HG03432 (cell line): Measurements from ENCODE around the gene GRPEL2.

Experiments used
- ATAC-seq: cut with Tn5 transposase; IDR thresholded peaks from one replicate; pipeline ENCODE4 v1.9.1; 2021; ENCODE audit warnings: mild to moderate bottlenecking, moderate library complexity; ENCODE audit not compliant: unreplicated experiment

The GRPEL2 gene

DNA sequence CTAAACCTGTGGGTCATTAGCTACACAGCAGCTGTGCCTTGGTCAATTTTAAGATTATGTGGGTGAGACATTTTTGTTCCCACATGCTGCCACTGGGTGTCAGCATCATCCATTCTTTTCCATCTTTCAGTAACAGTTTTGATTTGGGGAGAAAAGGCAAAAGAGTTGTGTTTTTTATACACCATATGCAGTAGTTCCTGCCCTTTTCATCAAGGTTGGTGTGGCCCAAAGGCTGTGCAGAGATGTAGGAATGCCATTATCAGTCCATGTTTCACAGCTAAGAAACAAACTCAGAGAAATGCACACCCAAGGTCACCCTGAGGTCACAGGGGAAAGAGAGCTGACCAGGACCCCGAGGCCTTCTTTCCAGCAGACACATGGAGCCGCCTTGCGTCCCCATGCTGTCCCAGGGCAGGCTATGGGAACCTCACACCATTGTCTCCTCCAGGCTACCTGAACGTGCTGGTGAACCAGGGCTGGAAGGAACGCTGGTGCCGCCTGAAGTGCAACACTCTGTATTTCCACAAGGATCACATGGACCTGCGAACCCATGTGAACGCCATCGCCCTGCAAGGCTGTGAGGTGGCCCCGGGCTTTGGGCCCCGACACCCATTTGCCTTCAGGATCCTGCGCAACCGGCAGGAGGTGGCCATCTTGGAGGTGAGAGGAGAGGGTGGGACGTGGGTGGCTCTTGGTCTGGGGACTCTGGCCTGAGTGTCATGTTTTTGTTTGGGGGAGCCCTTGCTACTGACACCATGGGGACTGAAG lies 27.8 kb upstream of the GRPEL2 start:
- ATAC-seq, result peak; percentile 74

GRCh38 chr5:149319174-149319573 lies 26.1 kb upstream of the GRPEL2 start:
- ATAC-seq, result no peak

- no peak for ATAC-seq
Measured at GRCh38 chr5:149320791-149321330, 24.4 kb upstream of the GRPEL2 start.

- ATAC-seq, result no peak
Measured at GRCh38 chr5:149322518-149322917, 22.8 kb upstream of the GRPEL2 start.

- no peak for ATAC-seq
Measured at GRCh38 chr5:149323210-149323609, 22.1 kb upstream of the GRPEL2 start.

DNA sequence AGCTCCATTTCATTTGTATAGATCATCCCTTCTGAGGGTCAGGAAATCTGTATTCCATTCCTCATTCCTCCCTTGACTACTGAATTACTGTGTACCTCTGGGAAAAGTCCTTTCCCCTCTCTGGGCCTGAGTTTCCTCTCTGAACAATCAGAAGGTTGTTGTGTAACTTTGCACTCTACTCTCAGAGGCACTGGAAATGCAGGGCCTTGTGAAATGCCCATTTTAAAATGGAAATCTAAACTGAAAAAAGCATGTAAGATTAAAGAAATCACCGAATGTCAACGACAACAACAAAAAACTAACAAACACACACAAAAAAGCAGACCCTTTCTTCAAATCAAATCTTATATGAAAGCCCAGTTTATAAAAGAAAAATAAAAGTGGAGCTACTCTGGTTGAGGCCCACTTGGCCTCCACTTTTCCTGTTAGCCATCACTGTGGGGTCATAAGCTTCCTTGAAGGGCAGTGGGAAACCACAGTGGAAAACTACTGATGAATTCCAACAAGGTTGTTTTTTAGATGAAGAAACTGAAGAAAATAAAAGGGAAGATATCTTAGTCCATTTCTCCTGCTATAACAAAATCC lies 21.6 kb upstream of the GRPEL2 start:
- no peak for ATAC-seq

DNA sequence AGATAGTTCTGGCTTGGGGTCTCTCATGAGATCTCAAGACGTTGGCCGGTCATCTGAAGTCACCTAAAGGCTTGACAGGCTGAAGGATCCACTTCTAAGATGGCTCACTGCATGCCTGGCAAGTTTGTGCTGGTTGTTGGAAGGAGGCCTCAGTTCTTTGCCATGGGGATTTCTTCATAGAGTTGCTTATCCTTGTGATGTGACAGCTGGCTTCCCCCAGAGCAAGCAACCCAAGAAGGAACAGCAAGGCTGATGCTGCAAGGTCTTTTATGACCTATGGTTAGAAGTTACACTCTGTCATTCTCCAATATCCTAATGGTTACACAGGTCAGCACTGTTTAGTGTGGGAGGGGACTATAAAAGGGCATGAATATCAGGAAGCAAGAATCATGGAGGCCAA lies 20.7 kb upstream of the GRPEL2 start:
- ATAC-seq, result no peak

DNA sequence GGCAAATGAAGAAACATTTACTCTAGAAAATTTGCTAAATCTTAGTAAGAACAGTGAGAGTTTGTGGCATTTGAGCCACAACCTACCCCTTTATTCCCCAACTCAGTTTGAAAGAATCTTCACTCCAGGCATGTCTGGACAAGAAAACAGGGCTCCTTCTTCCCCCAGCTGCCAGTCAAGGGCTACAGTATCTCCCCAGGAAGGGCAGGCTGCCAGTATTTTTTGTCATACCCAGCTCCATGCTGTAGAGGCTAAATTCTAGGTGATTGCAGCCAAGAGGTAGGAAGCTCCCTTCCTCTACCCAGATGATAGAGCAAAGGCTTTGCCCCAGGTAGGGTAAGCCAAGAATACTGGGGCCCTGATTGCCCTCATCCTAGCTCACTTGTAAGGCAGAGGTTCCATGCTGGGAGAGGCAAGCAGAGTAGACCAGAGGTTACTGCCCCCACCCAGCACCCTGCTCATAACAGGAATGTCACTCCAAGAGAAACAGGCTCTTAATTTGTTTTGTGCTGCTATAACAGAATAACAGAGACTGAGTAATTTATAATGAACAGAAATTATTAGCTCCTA lies 20.0 kb upstream of the GRPEL2 start:
- ATAC-seq, result no peak

DNA sequence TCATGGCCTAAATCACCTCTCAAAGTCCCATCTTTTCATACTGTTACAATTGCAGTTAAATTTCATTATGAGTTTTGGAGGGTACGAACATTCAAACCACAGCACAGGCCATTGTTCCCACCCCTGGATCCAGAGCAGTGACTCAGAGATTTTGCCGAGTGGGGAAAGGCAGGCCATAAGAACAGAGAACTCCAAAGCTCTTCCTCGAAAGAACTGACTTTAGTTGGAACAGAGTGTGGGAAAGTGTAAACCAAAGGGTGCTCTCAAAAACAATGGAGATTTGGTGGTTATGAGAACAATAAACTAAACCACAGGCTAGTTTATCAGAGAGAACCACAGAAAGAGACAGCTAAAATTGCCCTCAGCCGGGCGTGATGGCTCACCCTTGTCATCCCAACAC lies 19.4 kb upstream of the GRPEL2 start:
- ATAC-seq, result no peak

- no peak for ATAC-seq
Measured at GRCh38 chr5:149326611-149327010, 18.7 kb upstream of the GRPEL2 start.

GRCh38 chr5:149328177-149328576 lies 17.1 kb upstream of the GRPEL2 start:
- ATAC-seq, result no peak

DNA sequence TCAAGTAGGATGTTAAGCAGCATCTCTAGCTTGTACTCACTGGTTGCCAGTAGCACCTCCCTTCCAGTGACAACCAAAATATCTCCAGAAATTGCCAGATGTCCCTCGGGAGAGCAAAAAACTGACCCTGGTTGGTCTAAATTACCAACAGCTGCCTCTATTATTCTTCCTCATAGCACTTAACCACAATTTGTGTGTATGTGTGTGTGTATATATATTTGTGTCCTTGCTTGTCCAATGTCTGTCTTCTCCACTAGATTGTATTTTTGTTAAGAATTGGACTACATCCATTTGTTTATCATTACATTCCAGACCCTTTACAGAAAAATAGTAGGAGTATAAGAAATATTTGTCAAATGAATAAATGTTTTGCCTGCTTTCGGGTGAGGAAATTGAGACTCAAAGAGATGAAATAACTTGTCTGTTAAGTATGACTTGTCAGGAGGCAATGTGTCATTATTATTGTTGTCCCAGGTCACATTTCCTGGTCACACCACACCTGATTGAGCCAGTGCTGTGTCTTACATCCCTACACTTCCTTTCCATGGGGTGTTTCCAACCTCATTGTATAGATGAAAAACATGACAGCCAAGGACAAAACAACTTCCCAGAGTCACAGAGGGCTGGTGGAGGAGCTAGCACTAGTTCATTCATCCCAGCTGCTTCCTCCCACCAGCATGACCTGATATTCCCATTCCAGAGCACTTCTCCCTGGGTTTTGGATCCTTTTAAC lies 11.4 kb upstream of the GRPEL2 start:
- ATAC-seq, result no peak

GRCh38 chr5:149337736-149338135 lies 7.6 kb upstream of the GRPEL2 start:
- no peak for ATAC-seq

GRCh38 chr5:149338364-149338763 lies 6.9 kb upstream of the GRPEL2 start:
- no peak for ATAC-seq

GRCh38 chr5:149340920-149341319 lies 4.4 kb upstream of the GRPEL2 start:
- ATAC-seq, result no peak

GRCh38 chr5:149341876-149342275 lies 3.4 kb upstream of the GRPEL2 start:
- no peak for ATAC-seq

DNA sequence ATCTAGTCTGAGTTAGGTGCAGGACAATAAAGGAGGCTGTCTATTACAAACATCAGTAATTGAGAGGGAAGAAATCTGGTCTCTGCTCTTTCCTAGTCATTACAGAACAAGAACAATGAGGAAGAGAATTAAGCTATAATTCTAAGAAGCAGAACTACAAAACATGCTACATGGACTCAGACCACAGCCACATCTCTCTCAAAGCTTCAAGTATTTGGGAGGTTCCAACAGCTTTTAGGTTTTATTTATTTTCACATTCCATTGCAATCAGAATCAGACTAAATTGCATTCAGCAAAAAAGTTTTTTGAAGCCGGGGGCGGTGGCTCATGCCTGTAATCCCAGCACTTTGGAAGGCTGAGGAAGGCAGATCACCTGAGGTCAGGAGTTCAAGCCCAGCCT lies 1.1 kb upstream of the GRPEL2 start:
- ATAC-seq, result no peak

GRCh38 chr5:149345892-149346222 lies 558 bp downstream of the GRPEL2 start:
- ATAC-seq, result peak; percentile 8

DNA sequence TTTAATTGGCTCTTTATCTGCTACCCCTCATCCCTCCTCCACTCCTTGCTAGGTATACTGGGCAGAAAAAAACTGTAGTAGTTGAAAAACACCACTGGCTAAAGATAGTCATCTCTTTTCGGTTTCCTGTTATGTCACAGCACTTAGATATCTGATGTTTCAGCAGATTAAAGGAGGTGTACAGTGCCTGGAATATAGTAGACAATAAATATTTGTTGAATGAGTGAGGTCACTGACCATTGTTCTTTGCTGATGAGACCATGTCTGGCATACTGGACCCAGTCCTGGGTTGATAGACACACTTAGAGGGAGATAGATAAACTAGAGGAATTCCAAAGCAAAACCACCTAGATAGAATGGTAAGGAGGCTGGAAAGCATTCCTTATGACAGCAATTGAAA lies 3.2 kb downstream of the GRPEL2 start:
- no peak for ATAC-seq

- no peak for ATAC-seq
Measured at GRCh38 chr5:149349382-149349781, 4.1 kb downstream of the GRPEL2 start.

- ATAC-seq, result no peak
Measured at GRCh38 chr5:149352169-149352568, 6.9 kb downstream of the GRPEL2 start.

- ATAC-seq, result no peak
Measured at GRCh38 chr5:149353911-149354310, 8.6 kb downstream of the GRPEL2 start.
